ENCODE data around the gene ZDHHC8.

ZDHHC8 gene

DNA sequence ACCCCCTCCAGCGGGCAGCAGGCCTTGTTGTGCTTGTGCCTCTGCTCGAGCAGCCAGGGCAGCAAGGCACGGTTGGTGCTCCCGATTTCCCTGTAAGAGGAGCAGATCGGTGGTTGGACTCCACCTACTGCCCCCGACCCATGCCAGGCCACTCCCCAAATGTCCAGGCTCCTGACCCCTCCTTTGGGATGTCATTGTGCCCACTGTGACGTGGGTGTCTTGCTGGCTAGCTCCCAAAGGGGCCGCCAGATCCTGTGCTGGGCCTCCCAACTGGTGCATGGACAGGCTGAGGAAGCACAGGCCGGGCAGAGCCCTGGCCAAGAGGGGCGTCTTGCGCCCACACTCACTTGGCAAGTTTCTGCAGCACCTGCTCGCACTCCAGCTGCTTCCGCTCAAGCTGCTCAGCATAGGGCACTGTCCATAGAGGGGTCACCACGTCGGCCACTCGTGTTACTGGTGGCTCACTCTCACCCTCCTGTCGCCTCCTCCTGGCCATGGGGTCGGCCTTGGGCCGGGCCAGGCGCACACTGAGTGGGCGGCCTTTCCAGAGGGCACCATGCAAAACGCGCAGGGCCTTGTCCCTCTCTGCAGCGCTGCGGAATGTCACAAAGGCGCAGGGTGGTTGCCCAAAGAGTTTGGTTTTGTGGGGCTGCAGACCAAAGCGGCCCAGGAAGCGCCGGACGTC, 15.8 kb upstream of the ZDHHC8 start, which contains the start of gene RANBP1:
Gene RANBP1 (plus strand): TSS at position 414 of the 685 bp plus-strand sequence. CDS start 81 bp downstream, at position 495.
- no peak for DNase-seq

DNA sequence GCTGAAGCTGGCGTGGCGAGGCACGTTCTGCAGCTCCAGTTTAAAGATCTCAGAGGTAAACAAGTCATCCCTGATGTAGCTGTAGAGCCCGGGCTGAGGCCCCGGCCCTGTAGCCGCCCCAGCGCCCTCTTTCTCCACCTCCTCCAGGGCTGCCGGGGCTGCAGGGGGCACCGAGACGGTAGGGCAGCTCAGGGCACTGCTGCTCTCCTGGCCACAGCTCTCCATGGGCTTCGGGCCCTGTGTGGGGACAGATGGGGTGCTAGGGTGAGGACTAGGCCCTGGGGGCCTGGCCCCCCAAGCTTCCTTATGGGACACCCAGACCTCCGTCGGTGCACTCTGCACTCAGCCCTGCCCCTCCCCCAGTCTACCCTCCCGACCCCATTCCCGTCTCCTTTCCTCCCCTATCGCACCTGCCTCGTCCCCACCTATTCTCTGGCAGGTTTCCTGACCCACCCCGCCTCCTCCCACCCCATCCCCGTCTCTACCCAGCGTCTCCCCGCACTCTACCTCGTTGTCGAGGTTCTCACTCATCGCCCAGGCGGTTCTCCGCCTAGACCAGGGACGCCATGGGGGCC, 15.1 kb upstream of the ZDHHC8 start:
- DNase-seq, result no peak

- peak; percentile 96 for DNase-seq
Observed at GRCh38 chr22:20116951-20117632, 14.5 kb upstream of the ZDHHC8 start, which contains the start of gene TRMT2A. TRMT2A (minus strand) TSS chr22:20117226; CDS start chr22:20116906, 320 bp downstream.

DNA sequence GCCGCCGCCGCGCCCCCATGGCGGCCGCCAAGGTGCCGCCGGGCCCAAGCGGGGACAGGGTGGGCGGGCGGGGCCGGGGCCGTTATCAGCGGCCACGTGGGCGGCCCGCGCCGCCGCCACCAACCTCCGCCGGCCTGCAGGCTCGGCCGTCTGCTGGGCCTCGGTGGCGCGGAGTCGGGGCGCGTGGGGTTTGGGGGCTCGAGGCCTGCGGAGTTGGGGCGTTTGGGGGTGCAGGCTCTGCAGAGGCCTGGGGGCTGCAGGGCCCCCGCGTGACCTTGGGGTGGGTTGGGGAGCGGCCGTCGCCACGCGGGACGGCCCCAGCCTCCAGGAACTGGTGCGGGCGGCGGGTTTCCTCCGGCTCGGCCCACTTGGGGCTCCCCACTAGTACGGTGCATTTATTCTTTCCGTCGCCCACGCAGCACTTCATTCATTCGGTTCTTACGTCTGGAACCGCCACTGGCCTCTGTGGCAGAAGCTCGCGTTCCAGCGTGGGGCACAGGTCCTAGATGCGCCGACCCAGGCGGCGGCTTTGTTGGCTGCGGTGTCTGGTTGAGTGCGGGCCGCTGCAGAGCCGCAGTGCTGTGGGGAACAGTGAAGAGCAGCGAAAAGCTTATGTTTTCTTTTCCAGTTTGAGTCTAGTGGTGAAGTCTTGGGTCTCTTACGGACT, 13.8 kb upstream of the ZDHHC8 start:
- DNase-seq, result no peak

DNA sequence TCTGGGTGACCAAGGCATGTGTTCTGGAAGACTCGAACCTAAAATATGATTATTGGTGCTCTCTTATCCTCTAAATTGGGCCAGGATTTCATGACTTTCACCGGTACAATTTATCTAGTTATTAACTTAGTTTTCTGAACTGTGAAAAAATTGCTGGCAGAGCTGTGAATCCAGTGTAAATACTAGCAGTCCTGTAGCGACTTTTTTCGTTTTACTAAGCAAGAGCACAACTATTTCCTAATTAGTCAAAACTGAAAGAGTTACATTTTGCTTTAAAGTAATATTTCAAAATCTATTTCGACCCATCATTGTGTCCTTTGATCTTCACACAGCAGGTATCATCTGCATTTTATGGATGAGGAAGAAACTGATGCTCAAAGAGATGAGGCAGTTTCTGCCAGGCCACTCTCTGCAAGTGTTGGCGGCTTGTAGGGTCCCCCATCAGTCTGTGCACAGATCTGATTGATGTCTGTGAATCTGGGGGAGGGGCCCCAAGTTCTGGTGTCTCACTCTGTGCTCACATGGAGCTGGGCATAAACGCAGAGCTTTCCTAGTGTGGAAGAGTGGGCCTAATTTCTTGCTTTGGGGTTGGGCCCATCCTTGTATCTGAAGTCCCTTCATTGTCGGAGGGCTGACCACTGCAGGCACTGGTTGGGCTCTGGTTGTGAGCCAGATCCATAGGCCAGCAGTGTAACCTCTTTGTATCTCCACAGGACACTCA, 13.1 kb upstream of the ZDHHC8 start:
- no peak for DNase-seq

- no peak for DNase-seq
Observed at GRCh38 chr22:20121856-20122415, 9.7 kb upstream of the ZDHHC8 start.

DNA sequence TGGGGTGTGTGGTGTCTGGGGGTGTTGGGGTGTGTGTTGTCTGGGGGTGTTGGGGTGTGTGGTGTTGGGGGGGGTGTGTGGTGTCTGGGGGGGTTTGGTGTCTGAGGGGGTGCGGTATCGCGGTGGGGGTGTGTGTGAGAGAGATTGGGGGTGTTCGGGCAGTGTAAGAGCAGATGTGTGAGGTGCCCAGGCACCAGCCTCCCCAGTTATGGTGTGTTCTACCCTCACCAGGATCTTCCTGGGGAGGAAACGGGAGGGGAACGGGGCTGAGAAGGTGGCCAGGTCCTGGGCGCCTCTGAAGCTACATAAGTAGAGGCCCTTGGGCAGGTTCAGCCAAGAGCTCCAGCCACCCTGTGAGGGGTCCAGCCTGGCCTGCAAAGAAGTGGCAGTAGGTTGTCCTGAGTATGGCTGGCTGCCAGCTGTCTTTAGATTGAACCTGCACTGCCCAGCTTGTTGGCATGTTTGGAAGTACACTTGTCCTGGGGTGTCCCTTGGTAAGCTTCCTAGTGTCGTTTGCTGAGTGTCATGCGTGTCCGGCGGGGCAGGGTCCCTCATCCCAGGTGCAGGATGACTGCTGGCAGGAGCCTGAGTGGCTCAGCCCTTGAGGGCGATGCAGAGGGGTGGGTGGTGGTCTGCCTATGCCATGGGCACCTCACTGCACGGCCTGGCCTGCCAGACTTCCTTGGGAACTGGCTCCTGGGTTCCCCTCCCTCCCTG, 8.1 kb upstream of the ZDHHC8 start:
- DNase-seq, result no peak

- DNase-seq, result no peak
Observed at GRCh38 chr22:20124083-20124787, 7.4 kb upstream of the ZDHHC8 start.

DNA sequence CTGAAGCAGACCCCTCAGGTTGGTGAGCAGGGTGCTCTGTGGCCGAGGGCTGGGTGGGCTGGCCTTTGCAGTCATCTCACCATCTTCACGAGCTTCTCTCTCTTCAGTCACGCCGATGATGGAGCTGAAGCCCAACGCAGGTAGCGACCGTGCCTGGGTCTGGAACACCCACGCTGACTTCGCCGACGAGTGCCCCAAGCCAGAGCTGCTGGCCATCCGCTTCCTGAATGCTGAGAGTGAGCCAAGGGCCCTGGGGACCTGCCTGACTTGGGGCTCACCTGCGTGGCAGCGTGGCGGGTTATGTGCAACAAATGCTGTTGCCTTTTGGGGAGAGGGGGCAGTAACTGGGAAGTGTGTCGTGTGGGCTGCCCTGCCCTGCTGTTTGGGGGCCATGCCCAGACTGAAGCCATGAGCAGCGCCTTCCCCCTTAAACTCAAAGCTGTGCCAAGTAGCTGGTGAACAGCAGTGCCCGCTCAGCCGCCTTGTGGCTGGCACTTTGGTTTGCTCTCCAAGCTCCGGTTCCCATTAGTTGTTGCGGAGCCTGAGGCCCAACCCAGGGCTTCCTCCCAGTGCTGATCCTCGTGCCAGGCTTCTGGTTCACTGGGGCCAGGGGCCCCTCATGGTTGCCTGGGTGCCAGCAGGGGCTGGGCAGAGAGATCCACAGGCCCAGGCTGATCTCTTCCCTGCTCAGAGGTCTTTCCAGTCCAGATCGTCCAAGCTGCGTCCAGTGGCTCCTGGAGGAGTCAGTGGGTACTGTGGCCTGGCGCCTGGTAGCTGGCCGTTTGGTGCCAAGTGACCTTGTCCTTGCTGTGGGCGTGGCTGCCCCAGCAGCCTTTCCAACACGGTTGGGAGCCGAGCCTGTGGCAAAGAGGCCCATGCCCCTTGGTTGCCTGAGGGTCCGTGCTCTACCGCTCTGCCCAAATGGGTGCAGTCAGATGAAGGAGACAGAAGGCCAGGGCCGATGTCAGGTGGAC, 6.1 kb upstream of the ZDHHC8 start:
- DNase-seq, result no peak

GRCh38 chr22:20126284-20127029, 5.1 kb upstream of the ZDHHC8 start:
- no peak for DNase-seq

- no peak for DNase-seq
Observed at GRCh38 chr22:20127318-20127868, 4.2 kb upstream of the ZDHHC8 start.

- no peak for DNase-seq
Observed at GRCh38 chr22:20127869-20128618, 3.6 kb upstream of the ZDHHC8 start.

DNA sequence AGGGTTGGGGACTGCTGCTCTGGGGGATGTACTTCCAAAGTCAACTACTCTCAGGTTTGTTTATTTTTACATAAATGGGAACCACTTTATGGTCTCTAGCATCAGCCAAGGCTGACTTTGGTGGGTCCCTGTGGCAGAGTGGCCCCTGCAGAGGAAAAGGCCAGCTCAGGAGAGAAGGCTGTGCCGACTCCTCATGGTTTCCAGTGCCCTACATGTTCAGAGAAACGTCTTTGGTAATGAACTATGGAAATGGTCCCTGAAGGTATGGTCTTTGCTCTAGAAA, 3.0 kb upstream of the ZDHHC8 start:
- DNase-seq, result no peak

DNA sequence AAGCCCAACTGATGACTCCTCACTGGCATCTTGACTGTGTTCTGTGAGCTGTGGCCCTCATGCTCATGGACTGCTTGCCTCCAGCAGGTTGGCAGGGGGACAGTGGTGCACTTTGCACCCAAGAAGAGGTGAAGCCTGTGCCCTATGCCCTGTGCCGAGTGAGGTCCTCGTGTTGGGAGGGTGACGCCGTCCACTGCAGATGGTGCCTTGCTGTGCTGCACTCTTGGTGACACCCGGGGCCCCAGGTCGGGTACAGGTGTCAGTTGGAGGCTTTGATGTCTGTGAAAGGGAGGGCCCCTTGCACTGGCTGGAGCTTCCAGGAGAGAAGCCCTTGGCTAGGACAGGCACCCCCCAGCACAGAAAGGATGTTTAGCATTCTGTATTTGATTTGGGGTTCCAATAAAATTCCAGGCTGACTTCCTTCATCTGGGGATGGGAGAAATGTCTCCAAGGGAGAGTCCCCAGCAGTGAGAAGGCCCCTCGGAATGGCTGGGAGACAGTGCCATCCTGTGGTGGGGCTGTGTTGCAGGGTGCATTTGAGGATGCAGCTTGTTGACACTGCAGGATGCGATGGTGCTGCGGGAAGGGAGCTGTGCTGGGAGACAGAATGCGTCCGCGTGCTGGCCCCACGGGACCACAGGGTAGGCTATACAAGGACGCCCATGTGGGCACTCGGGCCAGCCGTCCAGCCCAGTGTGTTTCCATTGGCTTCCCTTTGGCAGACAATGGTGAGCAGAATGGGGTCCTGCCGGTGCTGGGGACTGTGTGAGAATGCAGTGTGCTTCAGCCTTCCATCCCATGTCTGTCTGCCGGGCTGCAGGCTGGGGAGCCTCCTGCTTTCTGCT, 2.5 kb upstream of the ZDHHC8 start:
- DNase-seq, result peak; percentile 26

DNA sequence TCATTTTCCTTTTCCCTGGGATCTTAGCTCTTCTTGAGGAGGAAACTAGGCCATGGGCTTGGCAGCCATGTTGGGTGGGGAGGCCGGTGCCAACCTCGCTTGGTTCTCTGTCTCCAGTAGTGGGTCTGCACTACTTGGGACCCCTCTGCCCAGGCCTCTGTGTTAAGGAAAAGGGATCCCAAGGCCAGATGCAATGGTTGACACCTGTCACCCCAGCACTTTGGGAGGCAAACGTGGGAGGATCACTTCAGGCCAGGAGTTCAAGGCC, 1.9 kb upstream of the ZDHHC8 start:
- no peak for DNase-seq

DNA sequence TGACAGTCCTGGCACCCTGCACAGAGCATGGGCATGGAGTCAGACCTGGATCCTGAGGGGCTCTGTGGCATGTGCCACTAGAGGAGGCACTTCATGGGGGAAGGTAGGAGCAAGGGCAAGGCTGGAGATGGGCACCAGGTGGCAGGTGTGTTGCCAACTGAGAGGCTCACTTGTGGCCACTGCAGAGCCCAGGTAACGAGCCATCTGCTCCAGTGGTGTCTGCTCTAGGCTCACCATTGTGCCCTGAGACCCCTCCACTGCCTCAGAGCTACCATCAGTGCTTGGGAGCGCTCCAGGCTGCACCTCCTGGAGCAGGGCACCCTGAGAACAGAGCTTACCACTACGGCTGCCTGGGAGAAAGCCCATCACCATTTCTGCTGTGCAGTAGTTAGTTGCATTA, 1.3 kb upstream of the ZDHHC8 start:
- DNase-seq, result peak; percentile 57

GRCh38 chr22:20130731-20131596, 640 bp upstream of the ZDHHC8 start:
- DNase-seq, result peak; percentile 19

Measured in DMS153 (cell line).